CD14-positive monocyte (primary cell): ENCODE data around the gene CFAP157. TPM values are rescaled to one million over a fixed set of nuclear protein-coding genes. Genes with fewer than 3 reads are reported as not detected.

ENCODE experiments used
- DNase-seq, 3 donors: peaks; one replicate each; pipeline ENCODE4 v3.0.0-alpha.2; 2011 to 2022
- H2AFZ ChIP-seq: 2 replicates; pipeline ENCODE4 v1.6.0; 2012; ENCODE audit warnings: mild to moderate bottlenecking, low read depth, low read length, inconsistent platforms; ENCODE audit not compliant: insufficient read depth, poor library complexity, severe bottlenecking
- H3K27ac ChIP-seq, 2 donors: 1 replicate in 1 of 2; 2 replicates in 1 of 2; pipeline ENCODE4 v1.5.1; 2012 to 2013; ENCODE audit warnings: low read length in 2 of 2, control low read depth in 1 of 2, inconsistent platforms in 1 of 2, low read depth in 1 of 2, mild to moderate bottlenecking in 1 of 2
- H3K27me3 ChIP-seq, 2 donors: one replicate each; pipeline versions ENCODE4 v1.6.0 to v1.6.1; 2011 to 2013; ENCODE audit warnings: low read length in 2 of 2; ENCODE audit not compliant: control insufficient read depth in 2 of 2, insufficient read depth in 2 of 2
- H3K36me3 ChIP-seq, 2 donors: replicated peaks in 1 of 2; 1 replicate in 1 of 2; 2 replicates in 1 of 2; pipeline versions ENCODE4 v1.5.1 to v1.6.1; 2012 to 2013; ENCODE audit warnings: low read length in 2 of 2, control low read depth in 1 of 2, inconsistent platforms in 1 of 2, mild to moderate bottlenecking in 1 of 2; ENCODE audit not compliant: insufficient read depth in 2 of 2, control insufficient read depth in 1 of 2
- H3K4me1 ChIP-seq, 2 donors: 1 replicate in 1 of 2; 2 replicates in 1 of 2; pipeline versions ENCODE4 v1.5.1 to v1.6.1; 2012 to 2013; ENCODE audit warnings: low read length in 2 of 2, control low read depth in 1 of 2, inconsistent platforms in 1 of 2, mild to moderate bottlenecking in 1 of 2, moderate library complexity in 1 of 2; ENCODE audit not compliant: insufficient read depth in 2 of 2, control insufficient read depth in 1 of 2
- H3K4me2 ChIP-seq: replicated peaks from 2 replicates; pipeline ENCODE3; 2012; ENCODE audit warnings: low read length, moderate library complexity, mild to moderate bottlenecking; ENCODE audit not compliant: poor library complexity, severe bottlenecking; ENCODE audit errors: extremely low read depth
- H3K4me3 ChIP-seq, 3 experiments: fragments of 200-600 bp in 1 of 3; sonication (generic) in 1 of 3; replicated peaks in 1 of 3; 1 replicate in 2 of 3; 2 replicates in 1 of 3; pipeline ENCODE4 v1.5.1; 2011 to 2013; ENCODE audit warnings: low read length in 3 of 3, mild to moderate bottlenecking in 3 of 3, control low read depth in 2 of 3, low read depth in 2 of 3, inconsistent platforms in 1 of 3, moderate library complexity in 1 of 3
- H3K79me2 ChIP-seq: 2 replicates; pipeline ENCODE4 v1.6.0; 2012; ENCODE audit warnings: mild to moderate bottlenecking, control low read depth, inconsistent platforms, low read length, moderate library complexity; ENCODE audit not compliant: insufficient read depth
- H3K9ac ChIP-seq: 2 replicates; pipeline ENCODE4 v1.6.0; 2017; ENCODE audit warnings: low read length, mild to moderate bottlenecking; ENCODE audit not compliant: insufficient read depth, poor library complexity, severe bottlenecking
- H3K9me3 ChIP-seq, 2 donors: replicated peaks in 1 of 2; 1 replicate in 1 of 2; 2 replicates in 1 of 2; pipeline versions ENCODE4 v1.5.1 to v1.6.1; 2012 to 2013; ENCODE audit warnings: low read length in 2 of 2, control low read depth in 1 of 2; ENCODE audit not compliant: control insufficient read depth in 1 of 2, insufficient read depth in 1 of 2
- H4K20me1 ChIP-seq: 2 replicates; pipeline ENCODE4 v1.6.0; 2012; ENCODE audit warnings: mild to moderate bottlenecking, low read length, control low read depth, moderate library complexity; ENCODE audit not compliant: insufficient read depth
- H3K27ac Mint-ChIP-seq, 7 donors: one replicate each; pipeline ENCODE4 v1.8.0; 2020; ENCODE audit warnings: mild to moderate bottlenecking in 7 of 7, mixed read lengths in 7 of 7, moderate library complexity in 6 of 7, inconsistent platforms in 2 of 7
- H3K27me3 Mint-ChIP-seq, 3 donors: one replicate each; pipeline ENCODE4 v1.8.0; 2021 to 2022; ENCODE audit warnings: low read depth in 3 of 3, mild to moderate bottlenecking in 3 of 3, mixed read lengths in 3 of 3, moderate library complexity in 3 of 3, inconsistent platforms in 1 of 3
- H3K36me3 Mint-ChIP-seq, 2 donors: one replicate each; pipeline ENCODE4 v1.8.0; 2020; ENCODE audit warnings: mixed read lengths in 2 of 2, inconsistent platforms in 1 of 2, mild to moderate bottlenecking in 1 of 2
- H3K4me1 Mint-ChIP-seq: one replicate; pipeline ENCODE4 v1.8.0; 2020; ENCODE audit warnings: mild to moderate bottlenecking, mixed read lengths
- H3K4me3 Mint-ChIP-seq, 2 donors: one replicate each; pipeline ENCODE4 v1.8.0; 2020; ENCODE audit warnings: mild to moderate bottlenecking in 2 of 2, mixed read lengths in 2 of 2, moderate library complexity in 1 of 2
- H3K9me3 Mint-ChIP-seq, 7 donors: one replicate each; pipeline ENCODE4 v1.8.0; 2020 to 2022; ENCODE audit warnings: mixed read lengths in 7 of 7, mild to moderate bottlenecking in 6 of 7, moderate library complexity in 6 of 7, inconsistent platforms in 2 of 7
- WGBS: methylation state at CpG from one replicate; pipeline ENCODE4 v1.1.5; 2013; ENCODE audit warnings: missing lambda C conversion rate; ENCODE audit not compliant: insufficient coverage; 5-methylcytosine and 5-hydroxymethylcytosine counted together
- intact Hi-C, 2 donors: fragments of 100-400 bp; cut with micrococcal nuclease; formaldehyde crosslinking; loops; one replicate each; pipeline versions ENCODE4 v1.15.0 to v1.15.1; 2023
- polyA plus RNA-seq, 3 donors: library from polyadenylated mRNA; depleted of rRNA in 1 of 3; unstranded in 2 of 3; stranded (reverse) in 1 of 3; fragments of 300-500 nt in 2 of 3; fragments of >200 nt in 1 of 3; fragmentation: Illumina TruSeq in 2 of 3; gene quantifications; 1 replicate in 2 of 3; 2 replicates in 1 of 3; pipeline ENCODE4 v1.2.3, GENCODE V29; 2012 to 2021
- TF ChIP-seq, protein P1 (sequence below): fragments of 200-600 bp; IDR thresholded peaks from one replicate; pipeline ENCODE4 v1.8.0; 2022; ENCODE audit warnings: antibody characterized with exemption, mild to moderate bottlenecking

CFAP157 gene
- polyA plus RNA-seq, 3 donors = 0.06 to 0.09 TPM; not detected in 1

DNA sequence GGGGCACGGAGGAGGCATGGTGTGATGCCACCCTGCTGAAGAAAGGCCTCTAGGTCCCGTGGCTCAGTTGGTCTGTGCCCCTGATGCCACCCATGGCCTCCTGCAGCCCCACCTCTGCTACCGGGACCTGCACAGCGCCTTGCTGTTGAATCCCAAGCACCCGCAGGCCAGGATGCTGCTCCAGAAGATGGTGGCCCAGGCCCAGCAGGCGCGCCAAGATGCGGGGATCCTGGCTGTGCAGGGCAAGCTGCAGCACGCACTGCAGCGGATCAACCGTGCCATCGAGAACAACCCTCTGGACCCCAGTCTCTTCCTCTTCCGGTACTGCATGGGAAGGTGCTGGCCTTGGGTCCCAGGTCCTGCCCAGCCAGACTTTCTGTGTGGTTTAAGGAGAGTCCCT is 16.2 kb downstream of the CFAP157 start:
- Histone ChIP-seq H2AFZ (no peak overlapping the region), H3K9ac (no peak overlapping the region), H3K27me3 (no peaks in the 10 kb centered on the region), H4K20me1 (no peaks in the 10 kb centered on the region), H3K4me2 (no peak overlapping the region), H3K4me3 (no peak overlapping the region), H3K36me3 (no peaks in the 10 kb centered on the region), H3K9me3 (no peaks in the 10 kb centered on the region), H3K27ac (no peak overlapping the region), H3K79me2 (no peaks in the 10 kb centered on the region), H3K4me1 (peaks cover 3 to 13% of the 10 kb centered on the region in 2 donors)
- WGBS = 96% methylated on average over 12 of the region's 13 CpGs
- TF ChIP-seq, protein P1, sequence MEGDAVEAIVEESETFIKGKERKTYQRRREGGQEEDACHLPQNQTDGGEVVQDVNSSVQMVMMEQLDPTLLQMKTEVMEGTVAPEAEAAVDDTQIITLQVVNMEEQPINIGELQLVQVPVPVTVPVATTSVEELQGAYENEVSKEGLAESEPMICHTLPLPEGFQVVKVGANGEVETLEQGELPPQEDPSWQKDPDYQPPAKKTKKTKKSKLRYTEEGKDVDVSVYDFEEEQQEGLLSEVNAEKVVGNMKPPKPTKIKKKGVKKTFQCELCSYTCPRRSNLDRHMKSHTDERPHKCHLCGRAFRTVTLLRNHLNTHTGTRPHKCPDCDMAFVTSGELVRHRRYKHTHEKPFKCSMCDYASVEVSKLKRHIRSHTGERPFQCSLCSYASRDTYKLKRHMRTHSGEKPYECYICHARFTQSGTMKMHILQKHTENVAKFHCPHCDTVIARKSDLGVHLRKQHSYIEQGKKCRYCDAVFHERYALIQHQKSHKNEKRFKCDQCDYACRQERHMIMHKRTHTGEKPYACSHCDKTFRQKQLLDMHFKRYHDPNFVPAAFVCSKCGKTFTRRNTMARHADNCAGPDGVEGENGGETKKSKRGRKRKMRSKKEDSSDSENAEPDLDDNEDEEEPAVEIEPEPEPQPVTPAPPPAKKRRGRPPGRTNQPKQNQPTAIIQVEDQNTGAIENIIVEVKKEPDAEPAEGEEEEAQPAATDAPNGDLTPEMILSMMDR = no peak
- Mint-ChIP-seq H3K27me3 (peaks cover 5 to 10% (median 5%) of the 10 kb centered on the region in 3 donors), H3K4me1 (peaks cover 11% of the 10 kb centered on the region), H3K4me3 (no peak overlapping the region), H3K9me3 (peaks cover 0 to 2% (median 0%) of the 10 kb centered on the region in 7 donors), H3K36me3 (no peaks in the 10 kb centered on the region), H3K27ac (no peak overlapping the region)
- intact Hi-C loops = loop anchor here in 1 of 2 donors (10.0 kb wide), 1 partner anchor 108 kb away; the partner anchor contains the start of gene STXBP1
- DNase-seq = no peak

DNA sequence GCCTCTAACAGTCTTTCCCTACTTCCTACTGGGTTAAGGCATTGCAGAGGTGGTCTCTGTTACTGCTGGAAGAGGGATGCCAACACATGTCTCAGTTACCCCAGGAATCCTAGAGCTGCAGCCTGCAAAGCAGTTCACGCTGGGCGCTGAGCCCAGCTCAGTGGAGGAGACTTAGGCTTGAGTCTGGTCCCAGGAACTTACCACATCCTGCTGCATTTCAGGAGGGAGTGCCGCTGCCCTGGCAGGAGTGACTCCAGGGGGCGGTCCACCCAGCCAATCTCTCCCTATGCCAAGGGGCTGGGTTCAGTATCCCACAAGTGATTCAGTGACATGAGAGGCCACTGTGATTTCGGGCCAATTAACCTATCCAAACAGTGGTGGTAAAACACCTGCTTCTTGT is 16.7 kb downstream of the CFAP157 start:
- Histone ChIP-seq H3K4me2 (no peak overlapping the region), H3K9me3 (no peaks in the 10 kb centered on the region), H3K27ac (no peak overlapping the region), H3K9ac (no peak overlapping the region), H4K20me1 (no peaks in the 10 kb centered on the region), H3K79me2 (no peaks in the 10 kb centered on the region), H3K4me3 (no peak overlapping the region), H2AFZ (no peak overlapping the region), H3K27me3 (no peaks in the 10 kb centered on the region), H3K36me3 (no peaks in the 10 kb centered on the region), H3K4me1 (peaks cover 3 to 13% of the 10 kb centered on the region in 2 donors)
- Mint-ChIP-seq H3K36me3 (no peaks in the 10 kb centered on the region), H3K27ac (no peak overlapping the region), H3K27me3 (peaks cover 5 to 10% (median 5%) of the 10 kb centered on the region in 3 donors), H3K4me3 (no peak overlapping the region), H3K9me3 (peaks cover 0 to 2% (median 0%) of the 10 kb centered on the region in 7 donors), H3K4me1 (peaks cover 11% of the 10 kb centered on the region)
- intact Hi-C loops = loop anchor here in 1 of 2 donors (10.0 kb wide), 1 partner anchor 109 kb away; the partner anchor contains the start of gene STXBP1
- whole genome bisulfite sequencing = 100% methylated on average over 3 of the region's 5 CpGs
- DNase-seq = no peak
- TF ChIP-seq, protein P1 = no peak
